RWPE1 (cell line): ENCODE results near the gene CCN5.

Experiments used
- CTCF ChIA-PET: fragments of 350-600 bp; sonication (Branson Sonifier 250); formaldehyde crosslinking; extraction: SDS; loops from one replicate; lab custom pipeline; 2021; lab: Yijun Ruan, JAX
- POLR2A ChIA-PET: fragments of 400-600 bp; formaldehyde crosslinking; extraction: SDS; loops from one replicate; lab custom pipeline; 2020; ENCODE audit warnings: antibody characterized with exemption; ENCODE audit not compliant: low non-redundant PET; lab: Yijun Ruan, JAX
- DNase-seq: peaks from one replicate; pipeline ENCODE4 v3.0.0; 2012; ENCODE audit warnings: low spot score
- H3K27ac ChIP-seq: fragments of 450-650 bp; 2 replicates; pipeline ENCODE4 v1.5.1; 2017
- CTCF ChIP-seq: fragments of 450-650 bp; conservative IDR thresholded peaks from 2 replicates; pipeline ENCODE4 v1.5.1; 2017; ENCODE audit warnings: low read depth, mild to moderate bottlenecking

CCN5 gene

DNA sequence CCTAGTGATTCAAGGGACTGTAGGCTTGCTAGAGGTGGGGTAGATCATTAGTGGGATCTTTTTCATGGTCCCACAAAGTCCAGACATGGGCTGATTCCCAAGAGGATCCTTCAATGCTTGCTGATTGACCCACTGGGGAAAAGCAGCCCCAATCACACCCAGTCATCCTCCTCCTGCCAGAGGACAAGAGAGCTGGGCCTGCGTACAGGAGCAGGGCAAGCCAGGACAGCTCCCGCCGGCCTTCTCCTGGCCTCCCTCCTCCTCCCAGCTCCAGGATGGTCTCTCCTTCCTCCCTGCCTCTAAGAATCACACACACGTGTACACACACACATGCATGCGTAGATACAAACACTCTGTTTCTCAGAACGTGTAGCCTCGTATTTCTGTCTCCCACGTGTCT lies 57.5 kb downstream of the CCN5 start:
- DNase-seq = peak; percentile 38
- no peak overlapping the region for H3K27ac ChIP-seq
- ChIA-PET CTCF (interaction anchor here (0.6 kb wide), 1 partner anchor 13 kb away, joined by 5 read pairs; no protein-coding TSS in a partner anchor), POLR2A (no interaction called here)
- TF ChIP-seq CTCF = no peak

- no peak for TF ChIP-seq CTCF
- DNase-seq = no peak
- ChIA-PET CTCF (interaction anchor here (0.6 kb wide), 1 partner anchor 101 kb away, joined by 3 read pairs; no protein-coding TSS in a partner anchor), POLR2A (no interaction called here)
- no peak overlapping the region for H3K27ac ChIP-seq
Measured at GRCh38 chr20:44773070-44773829, 58.1 kb downstream of the CCN5 start.

GRCh38 chr20:44776980-44777379 lies 61.8 kb downstream of the CCN5 start:
- DNase-seq = peak; percentile 41
- CTCF ChIA-PET = no interaction called here
- POLR2A ChIA-PET = no interaction called here
- no peak overlapping the region for H3K27ac ChIP-seq
- TF ChIP-seq CTCF = no peak
